NCI-H82 treated with DMSO at 0.1 percent for 48 hours (cell line): Measurements from ENCODE around the gene PAQR8.

Experiments
- DNase-seq: peaks from one replicate; lab custom pipeline; 2025; ENCODE audit not compliant: unreplicated experiment; lab: John Stamatoyannopoulos, UW

The PAQR8 gene

GRCh38 chr6:52361945-52362442 is at the start of gene PAQR8:
Gene PAQR8, plus strand, starts transcription at chr6:52362151. Its CDS starts 41,063 bp downstream, at chr6:52403214.
- peak; percentile 6 for DNase-seq

- DNase-seq: no peak
Measured at GRCh38 chr6:52312461-52312860, 49.5 kb upstream of the PAQR8 start.

- DNase-seq: no peak
Measured at GRCh38 chr6:52314752-52315151, 47.2 kb upstream of the PAQR8 start.

GRCh38 chr6:52317211-52317610 is 44.7 kb upstream of the PAQR8 start:
- no peak for DNase-seq

GRCh38 chr6:52317841-52318581 is 43.9 kb upstream of the PAQR8 start:
- DNase-seq: no peak

GRCh38 chr6:52324189-52324588 is 37.8 kb upstream of the PAQR8 start:
- DNase-seq: no peak

GRCh38 chr6:52325695-52326471 is 36.1 kb upstream of the PAQR8 start:
- DNase-seq: no peak

GRCh38 chr6:52326540-52327364 is 35.2 kb upstream of the PAQR8 start:
- no peak for DNase-seq

GRCh38 chr6:52328303-52328662 is 33.7 kb upstream of the PAQR8 start:
- DNase-seq: no peak

GRCh38 chr6:52328729-52329128 is 33.2 kb upstream of the PAQR8 start:
- no peak for DNase-seq

- no peak for DNase-seq
Measured at GRCh38 chr6:52330470-52330869, 31.5 kb upstream of the PAQR8 start.

- peak; percentile 72 for DNase-seq
Measured at GRCh38 chr6:52331793-52332457, 30.0 kb upstream of the PAQR8 start.

- no peak for DNase-seq
Measured at GRCh38 chr6:52333840-52334200, 28.1 kb upstream of the PAQR8 start.

- DNase-seq: no peak
Measured at GRCh38 chr6:52335576-52335975, 26.4 kb upstream of the PAQR8 start.

- DNase-seq: no peak
Measured at GRCh38 chr6:52336919-52337561, 24.9 kb upstream of the PAQR8 start.

- no peak for DNase-seq
Measured at GRCh38 chr6:52337633-52338290, 24.2 kb upstream of the PAQR8 start.

GRCh38 chr6:52340603-52340880 is 21.4 kb upstream of the PAQR8 start:
- no peak for DNase-seq

GRCh38 chr6:52341561-52342260 is 20.2 kb upstream of the PAQR8 start:
- DNase-seq: no peak

- no peak for DNase-seq
Measured at GRCh38 chr6:52345311-52345710, 16.6 kb upstream of the PAQR8 start.

GRCh38 chr6:52346503-52346902 is 15.4 kb upstream of the PAQR8 start:
- DNase-seq: no peak
